NCI-H526 treated with DMSO at 0.1 percent for 48 hours (cell line): Measurements from ENCODE around the gene RNF19B.
"Not testable (repeated sequence)": the region's sequence is repeated elsewhere in the genome, so short reads cannot be mapped to it uniquely, and the experiment has no call there.

Source experiments
- DNase-seq: peaks from one replicate; lab custom pipeline; 2025; lab: John Stamatoyannopoulos, UW

Gene RNF19B

DNA sequence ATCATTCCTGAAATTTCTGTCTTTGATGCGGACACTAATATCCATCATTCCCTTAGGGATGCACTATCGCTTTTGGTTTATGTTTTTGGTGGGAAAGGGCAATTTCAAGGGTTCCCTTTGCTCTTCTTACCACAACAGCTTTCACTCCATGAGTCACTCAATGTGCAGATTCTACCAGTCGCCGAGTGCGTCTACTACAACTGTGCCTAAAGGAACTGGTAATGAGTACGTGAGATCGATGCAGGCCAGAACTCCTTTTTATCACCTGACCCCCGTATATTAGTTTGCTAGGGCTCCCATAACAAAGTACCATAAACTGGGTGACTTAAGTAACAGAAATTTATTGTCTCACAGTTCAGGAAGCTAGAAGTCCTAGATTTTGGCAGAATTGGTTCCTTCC is 35.9 kb downstream of the RNF19B start:
- no peak for DNase-seq

DNA sequence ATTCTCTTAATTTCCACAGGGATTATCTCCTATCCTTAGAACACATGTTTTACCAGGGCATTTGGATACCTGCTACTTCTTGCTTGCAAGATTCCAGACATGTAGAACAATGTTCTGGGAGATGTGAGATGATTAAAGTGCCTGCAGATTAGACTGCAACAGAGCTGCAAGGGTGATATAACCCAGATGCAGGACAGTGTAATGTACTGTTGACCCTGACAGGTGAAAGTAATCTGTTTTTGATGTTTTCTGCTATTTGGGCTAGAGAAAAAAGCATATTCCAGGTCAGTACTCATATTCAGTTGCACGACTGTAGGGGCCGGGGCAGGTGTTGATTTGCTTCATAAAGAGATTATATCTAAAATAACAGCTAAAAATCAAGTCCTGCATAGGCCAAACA is 36.3 kb downstream of the RNF19B start:
- DNase-seq = no peak

- no peak for DNase-seq
Measured at GRCh38 chr1:32927441-32927840, 37.2 kb downstream of the RNF19B start.

DNA sequence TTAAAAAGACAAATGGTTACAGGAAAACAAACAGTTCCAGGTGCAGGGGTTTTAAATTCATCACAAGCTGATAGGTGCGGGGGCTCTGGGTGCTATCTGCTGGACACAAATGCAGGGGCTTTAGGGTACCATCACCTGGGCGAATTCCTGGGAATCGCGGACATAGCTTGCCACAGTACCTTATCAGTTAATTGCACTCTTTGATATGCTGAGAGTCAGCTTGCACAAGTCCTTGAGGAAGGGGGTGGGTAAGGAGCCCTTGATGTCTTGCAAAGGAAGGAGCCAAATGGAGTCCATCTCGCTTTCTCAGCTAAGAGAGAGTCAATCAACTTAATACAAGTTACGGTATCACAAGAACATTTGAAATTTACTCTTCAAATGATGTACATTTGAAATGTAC is 38.0 kb downstream of the RNF19B start:
- no peak for DNase-seq

DNA sequence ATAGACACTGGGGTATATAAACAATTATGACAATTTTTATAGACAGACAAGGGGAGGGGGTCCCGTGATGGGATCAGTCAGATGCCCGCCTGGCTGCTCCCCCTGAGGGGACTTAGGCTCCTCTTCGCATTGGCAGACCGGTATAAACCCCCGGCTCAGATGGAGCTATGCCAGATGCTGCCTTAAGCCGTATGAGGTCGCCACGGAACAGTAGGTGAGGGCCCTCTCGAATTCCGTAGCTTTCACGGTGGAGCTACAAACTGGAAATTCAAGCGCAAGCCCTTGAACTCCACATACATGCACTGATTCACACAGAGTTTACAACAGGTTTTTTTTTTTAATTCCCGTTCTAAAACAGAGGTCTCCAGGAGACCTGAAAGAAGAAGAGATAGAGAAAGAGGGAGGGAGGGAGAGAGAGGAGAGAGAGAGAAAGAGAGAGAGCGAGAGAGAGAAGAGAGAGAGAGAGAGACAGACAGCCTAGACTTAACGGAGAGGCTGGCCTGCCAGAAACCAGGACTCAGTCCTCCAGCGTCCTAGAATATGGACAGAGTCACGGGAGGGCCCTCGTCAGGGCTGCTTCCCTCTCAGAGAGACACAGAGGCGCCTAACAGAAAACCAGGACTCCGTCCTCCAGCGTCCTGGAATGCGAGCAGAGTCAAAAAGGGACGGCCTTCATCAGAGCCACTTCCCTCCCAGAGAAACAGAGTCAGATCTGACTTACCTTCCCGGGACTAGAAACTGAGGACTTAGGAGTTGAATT is 39.0 kb downstream of the RNF19B start:
- DNase-seq = no peak

GRCh38 chr1:32924881-32925344 is 39.7 kb downstream of the RNF19B start:
- DNase-seq = no peak

DNA sequence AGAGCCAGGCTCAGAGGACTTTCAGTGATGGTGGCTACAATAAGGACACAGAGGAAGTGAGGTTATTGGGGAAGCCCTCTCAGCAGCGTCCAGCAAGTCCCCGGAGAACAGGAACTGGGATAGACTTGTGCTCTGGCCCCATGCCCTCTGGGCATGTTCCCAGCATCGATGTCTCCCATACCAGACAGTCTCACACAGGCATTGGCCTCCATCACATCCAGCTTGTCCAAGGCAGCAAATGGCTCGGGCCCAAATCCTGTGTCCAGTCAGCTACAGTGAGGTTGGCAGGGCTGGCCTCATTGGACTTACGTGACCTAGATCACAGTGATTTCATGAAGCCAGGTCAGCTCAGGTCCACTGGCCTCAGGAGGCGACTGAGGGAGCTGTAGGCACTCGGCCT is 43.8 kb downstream of the RNF19B start:
- no peak for DNase-seq

DNA sequence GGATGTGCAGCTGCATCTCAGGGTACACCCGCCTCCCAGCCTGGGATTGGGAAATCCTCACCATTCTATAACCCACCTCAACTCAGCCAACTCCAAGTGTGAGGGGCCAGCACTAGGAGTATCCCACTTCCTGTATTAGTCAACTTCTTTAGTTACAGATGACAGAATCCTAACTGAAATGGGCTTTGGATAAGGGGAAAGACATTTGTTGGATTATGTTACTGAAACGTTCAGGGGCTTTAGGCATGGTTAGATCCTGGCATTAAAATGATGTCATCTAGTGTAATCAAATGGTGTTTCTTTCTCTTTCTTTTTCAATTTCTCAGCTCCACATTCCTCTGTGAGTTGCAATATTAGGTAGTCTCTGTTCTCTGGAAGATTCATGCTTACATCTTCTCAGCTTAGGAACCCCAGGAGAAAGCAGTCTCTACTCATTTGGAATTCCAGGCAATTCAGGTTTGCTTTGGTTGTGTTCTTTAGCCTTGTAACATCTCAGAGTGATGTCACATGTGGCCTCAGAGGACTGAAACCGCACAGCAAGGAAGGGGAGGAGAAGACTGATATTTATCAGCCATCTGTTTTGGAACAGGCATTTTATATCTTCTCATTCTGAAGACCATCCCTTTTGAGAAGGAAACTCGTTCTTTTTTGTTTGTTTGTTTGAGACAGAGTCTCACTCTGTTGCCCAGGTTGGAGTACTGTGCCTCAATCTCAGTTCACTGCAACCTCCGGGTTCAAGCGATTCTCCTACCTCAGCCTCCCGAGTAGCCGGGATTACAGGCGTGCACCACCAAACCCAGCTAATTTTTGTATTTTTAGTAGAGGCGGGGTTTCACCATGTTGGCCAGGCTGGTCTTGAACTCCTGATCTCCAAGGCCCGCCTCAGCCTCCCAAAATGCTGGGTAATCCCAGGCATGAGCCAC is 44.5 kb downstream of the RNF19B start:
- no peak for DNase-seq

DNA sequence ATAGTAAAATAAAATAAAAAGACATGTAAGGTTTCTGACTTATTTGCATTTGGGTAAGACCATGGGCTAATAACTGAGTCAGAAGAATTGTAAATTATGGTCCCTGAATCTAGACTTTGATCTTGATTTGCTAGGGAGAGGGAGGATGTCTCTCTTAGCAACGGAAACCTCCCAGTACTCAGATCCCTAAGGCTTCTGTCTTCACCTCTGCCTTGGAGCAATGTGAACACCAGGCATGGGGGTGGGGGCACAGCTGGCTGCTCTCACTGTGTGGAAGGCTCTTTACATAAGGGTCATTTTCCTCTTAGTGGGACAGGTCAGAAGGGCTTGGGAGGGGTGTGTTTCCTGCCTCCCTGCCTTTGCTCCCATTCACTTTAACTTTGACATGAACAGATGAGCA is 46.4 kb downstream of the RNF19B start:
- DNase-seq = no peak

GRCh38 chr1:32917521-32917920 is 47.1 kb downstream of the RNF19B start:
- no peak for DNase-seq

DNA sequence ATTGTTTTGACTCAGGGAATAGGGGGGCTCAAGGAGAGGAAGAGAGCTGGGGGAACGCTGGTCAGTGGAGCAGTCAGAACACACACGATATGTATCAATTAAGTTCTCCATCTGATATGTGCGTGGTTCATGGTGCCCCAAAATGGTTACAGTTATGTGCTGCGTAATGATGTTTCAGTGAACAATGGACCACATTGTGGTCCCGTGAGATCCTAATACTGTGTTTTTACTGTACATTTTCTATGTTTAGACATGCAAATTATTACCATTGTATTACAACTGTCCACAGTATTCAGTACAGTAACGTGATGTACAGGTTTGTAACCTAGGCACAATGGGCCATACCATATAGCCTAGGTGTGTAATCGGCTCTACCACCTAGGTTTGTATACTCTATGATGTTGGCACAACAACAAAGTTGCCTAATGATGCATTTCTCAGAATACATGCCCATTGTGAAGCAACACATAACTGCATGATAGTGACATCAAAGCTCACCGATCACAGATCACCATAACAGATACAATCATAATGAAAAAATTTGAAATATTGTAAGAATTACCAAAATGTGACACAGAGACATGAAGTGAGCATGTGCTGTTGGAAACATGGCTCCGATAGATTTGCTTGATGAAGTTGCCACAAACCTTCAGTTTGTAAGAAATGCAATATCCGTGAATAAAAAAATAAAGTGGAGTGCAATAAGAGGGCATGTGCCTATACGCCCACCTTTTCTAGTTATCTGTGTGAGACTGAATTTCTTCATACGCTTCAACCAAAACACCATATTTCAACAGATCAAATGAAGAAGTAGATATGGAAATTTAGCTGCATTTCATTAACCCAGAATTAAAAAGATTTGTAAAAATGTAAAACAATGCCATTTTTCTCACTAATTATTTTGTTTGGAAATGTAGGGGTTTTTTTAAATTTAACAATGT is 48.6 kb downstream of the RNF19B start:
- peak; percentile 67 for DNase-seq

- no peak for DNase-seq
Measured at GRCh38 chr1:32910319-32910718, 54.3 kb downstream of the RNF19B start.

DNA sequence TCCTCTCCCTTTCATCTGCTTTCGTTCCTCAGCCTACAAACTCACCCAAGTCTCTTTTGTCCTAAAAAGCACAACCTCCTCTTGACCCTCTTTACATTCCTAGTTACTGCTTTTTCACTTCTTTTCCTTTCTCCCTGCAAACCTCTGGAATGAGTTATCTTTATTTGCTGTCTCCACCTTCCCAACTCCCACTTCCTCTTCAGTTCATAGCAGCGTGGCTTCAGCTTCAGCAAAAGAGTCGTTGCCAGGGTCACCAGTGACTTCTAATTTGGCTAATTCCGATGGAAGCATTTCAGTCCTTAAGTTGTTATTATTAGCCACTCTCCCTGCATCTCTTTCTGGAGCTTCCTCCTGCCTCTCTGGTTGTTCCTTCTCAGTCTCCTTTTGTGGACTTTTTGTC is 57.2 kb downstream of the RNF19B start:
- no peak for DNase-seq

GRCh38 chr1:32906654-32907053 is 58.0 kb downstream of the RNF19B start:
- DNase-seq = no peak

DNA sequence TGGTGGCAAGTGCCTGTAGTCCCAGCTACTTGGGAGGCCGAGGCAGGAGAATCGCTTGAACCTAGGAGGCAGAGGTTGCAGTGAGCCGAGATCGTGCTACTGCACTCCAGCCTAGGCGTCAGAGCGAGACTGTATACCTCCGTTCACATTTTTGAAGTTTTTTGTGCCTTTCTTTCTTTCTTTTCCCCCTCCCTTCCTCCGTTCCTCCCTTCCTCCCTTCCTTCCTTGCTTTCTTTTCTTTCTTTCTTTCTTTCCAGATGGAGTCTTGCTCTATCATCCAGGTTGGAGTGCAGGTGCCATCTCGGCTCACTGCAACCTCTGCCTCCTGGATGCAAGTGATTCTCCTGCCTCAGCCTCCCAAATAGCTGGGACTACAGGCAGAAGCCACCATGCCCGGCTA is 59.0 kb downstream of the RNF19B start:
- DNase-seq = not testable (repeated sequence)

DNA sequence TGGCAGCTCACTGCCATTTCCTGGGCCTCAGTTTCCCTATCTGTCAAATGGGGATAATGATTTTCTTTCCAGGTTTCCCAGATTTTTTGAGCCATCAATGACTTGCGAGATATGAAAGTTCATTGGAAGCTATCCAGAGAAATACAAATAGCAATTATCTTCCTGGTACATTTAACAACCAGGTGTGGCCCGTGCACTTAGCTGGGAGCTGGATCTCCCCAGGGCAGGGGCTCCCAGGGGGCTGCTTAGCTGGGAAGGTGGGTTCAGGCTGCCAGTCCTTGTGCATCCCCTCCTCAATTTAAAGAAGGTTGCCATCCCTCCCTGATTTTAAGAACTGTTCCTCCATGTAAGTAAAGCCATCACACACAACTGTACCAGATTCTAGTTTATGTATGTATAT is 59.8 kb downstream of the RNF19B start:
- no peak for DNase-seq

DNA sequence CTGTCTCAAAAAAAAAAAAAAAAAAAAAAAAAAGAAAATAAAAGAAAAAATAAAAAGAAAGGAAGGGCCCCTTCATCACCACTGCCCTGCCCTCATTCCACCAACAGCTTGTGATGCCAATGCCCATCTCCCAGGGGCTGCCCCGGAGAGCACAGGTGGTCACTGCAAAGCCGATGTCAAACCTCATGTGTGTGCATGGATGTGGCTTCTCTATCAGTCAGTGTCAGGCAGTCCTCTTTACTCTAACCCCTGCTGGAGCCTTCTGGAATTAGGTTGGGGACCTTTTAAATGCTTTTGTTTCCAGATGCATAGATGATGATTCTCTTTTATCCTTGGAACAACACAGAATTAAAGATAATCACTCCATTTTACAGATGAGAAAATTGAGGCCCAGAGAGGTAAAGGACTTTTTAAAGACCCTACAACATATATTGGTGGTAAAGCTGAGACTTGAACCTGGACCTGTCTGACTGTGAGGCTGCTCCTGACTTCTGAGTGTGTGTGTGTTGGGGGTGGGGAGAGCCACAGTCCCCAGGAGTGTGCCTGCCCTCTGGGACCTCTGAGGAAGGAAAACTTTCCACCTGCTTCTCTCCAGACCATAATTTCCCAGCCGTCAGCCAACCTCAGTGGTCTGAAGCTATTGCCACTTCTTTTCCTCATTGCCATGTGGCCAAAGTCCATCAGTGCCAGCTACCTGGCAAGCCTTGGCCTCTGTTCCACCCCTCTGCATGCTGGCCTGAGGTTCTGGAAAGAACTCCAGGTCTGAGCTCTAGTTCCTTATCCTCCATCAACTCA is 60.4 kb downstream of the RNF19B start:
- DNase-seq = no peak

GRCh38 chr1:32902535-32902920 is 62.1 kb downstream of the RNF19B start:
- no peak for DNase-seq

DNA sequence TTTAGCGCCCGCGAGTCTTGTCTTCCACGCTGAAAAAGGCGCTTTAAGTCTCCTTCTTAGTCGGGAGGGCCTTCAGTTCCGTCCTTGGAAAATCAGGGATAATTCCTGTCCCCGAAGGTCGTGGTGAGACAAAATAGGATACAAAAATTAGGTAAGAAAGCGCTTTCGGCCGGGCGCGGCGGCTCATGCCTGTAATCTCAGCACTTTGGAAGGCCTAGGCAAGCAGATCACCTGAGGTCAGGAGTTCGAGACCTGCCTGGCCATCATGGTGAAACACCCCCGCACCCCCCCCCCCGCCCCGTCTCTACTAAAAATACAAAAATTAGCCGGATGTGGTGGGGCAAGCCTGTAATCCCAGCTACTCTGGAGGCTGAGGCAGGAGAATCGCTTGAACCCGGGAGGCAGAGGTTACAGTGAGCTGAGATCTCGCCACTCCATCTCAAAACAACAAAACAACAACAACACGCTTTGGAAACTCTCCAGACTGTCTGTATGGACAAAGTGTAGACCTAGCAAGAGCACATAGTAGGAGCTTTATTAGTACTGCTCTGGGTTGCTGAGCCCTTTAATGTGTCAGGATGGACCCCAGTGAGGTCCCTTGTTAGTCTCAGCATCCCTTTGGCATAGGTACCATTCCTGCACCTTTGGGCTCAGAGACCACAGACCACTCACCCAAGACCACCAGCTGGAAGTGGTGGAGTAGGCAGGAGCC is 62.6 kb downstream of the RNF19B start:
- DNase-seq = no peak

DNA sequence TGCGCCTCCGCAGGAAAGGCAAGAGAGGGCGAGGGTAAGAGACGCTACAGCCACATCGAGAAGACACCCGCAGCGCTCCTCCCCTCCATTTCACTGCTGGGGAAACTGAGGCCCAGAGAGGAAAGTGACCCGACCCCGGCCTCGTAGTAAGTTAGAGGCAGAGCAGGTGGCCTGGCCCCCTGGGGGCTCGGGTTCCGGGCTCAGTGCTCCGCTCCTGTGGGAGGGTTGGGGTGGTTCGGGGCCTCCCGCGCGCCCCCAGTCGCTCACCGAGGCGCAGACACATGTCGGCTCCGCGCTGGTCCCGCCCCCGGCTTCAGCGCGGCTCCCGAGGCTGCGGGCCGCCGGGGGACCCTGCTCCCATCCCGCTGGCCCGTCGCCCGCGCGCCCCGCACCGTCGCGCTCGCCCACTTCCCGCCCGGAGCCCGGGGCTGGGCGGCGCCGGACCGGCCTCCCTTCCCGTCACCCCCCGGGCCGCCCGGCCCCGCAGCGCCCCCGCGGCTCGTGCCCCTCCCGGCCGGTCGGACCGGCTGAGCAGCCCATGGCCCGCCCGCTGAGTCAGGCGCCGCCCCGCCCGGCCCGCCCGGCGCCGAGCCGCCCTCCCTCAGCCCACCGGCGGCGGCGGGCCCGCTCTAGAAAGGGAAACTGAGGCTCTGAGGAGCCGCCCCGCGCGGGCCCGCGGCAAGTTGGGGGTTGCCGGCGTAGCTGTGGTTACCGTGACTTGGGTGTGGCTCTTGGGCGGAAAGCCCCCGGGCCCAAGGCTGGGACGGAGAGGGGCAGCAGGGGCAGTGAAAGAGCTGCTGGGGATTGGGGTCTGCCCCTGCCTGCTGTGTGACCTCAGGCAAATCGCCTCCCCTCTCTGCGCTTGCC is 63.4 kb downstream of the RNF19B start, which contains the start of gene TMEM54:
Gene TMEM54, minus strand, starts transcription at position 434 of the 867 bp plus-strand sequence. Its CDS starts 151 bp downstream, at position 283.
- DNase-seq = no peak
